Measurements from ENCODE around the gene PCSK1. TPM values are rescaled to one million over a fixed set of nuclear protein-coding genes. Genes with fewer than 3 reads are reported as not detected.
A peak's percentile ranks its signal among the peaks of the same experiment; 100 is the strongest.

PCSK1 gene
- total and polyA plus RNA-seq, 9 donors = 0.04 to 0.58 (median 0.08) TPM; not detected in 3

DNA sequence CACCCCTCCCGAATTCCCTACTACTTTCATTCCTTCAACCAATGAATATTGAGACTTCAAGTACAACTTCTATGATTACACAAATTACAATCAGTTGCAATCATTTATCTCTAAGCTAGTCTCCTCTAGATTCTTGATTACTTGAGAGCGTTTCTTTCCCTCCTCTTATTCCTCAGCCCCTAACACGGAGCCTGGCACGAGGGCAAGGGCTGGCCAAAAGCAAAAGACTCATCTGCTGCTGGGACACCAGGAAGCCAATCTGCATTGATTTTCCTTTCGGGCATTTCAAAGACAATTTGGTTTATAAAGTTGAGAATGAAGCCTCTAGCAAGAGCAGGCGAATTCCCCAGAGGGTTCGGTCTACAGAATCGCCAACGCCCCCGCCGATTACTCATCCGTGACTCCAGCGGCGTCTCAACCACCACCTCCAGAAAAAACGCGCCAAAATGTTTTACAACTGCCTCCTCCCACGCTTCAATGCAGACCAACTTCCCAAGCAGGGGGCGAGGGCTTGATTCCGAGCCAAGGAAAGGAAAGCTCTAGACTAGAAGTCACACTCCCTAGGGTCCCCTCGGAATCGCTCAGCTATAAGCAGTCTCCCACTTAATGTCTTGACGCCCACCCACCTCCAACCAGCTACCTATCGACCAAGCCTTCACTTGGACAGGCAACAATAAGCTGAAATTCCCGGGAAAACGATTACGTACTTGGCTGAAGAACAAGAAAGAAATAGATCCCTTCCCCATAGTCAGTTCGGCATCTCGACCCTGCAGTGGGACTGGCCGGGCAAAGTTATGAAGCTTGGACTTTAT lies 1.5 kb downstream of the PCSK1 start:
- Histone ChIP-seq H3K4me3 (ENCODE audit: low read length) (no peak overlapping the region), H3K27me3 (ENCODE audit: control insufficient read depth, insufficient read depth, low read length) (peaks cover 29% of the 10 kb centered on the region), H3K9me3 (replicated peaks; ENCODE audit: control insufficient read depth, low read depth, low read length) (no peaks in the 10 kb centered on the region), H3K4me1 (ENCODE audit: control insufficient read depth, insufficient read depth, low read length) (peaks cover 3% of the 10 kb centered on the region), H3K27ac (ENCODE audit: low read length) (no peak overlapping the region), H3K36me3 (ENCODE audit: control insufficient read depth, insufficient read depth, low read length) (no peaks in the 10 kb centered on the region)
- WGBS (ENCODE audit: insufficient coverage) = under 1% methylated on average over 17 of the region's 29 CpGs
- peak; percentile 5 for DNase-seq

- whole genome bisulfite sequencing (ENCODE audit: insufficient coverage) = no CpG with 5 or more reads among the region's 5 CpGs
Measured at GRCh38 chr5:96427824-96428223, 5.2 kb downstream of the PCSK1 start.

GRCh38 chr5:96426831-96427230 lies 6.2 kb downstream of the PCSK1 start:
- H3K36me3 ChIP-seq (ENCODE audit: control insufficient read depth, insufficient read depth, low read length) = no peaks in the 10 kb centered on the region
- H3K9me3 ChIP-seq (replicated peaks; ENCODE audit: control insufficient read depth, low read depth, low read length) = no peaks in the 10 kb centered on the region
- no peak overlapping the region for H3K27ac ChIP-seq (ENCODE audit: low read length)
- peaks cover 8% of the 10 kb centered on the region for H3K27me3 ChIP-seq (ENCODE audit: control insufficient read depth, insufficient read depth, low read length)
- no peak for DNase-seq
- H3K4me3 ChIP-seq (ENCODE audit: low read length) = no peak overlapping the region
- no peaks in the 10 kb centered on the region for H3K4me1 ChIP-seq (ENCODE audit: control insufficient read depth, insufficient read depth, low read length)

More at GRCh38 chr5:96427824-96428223, 5.2 kb downstream of the PCSK1 start:
- DNase-seq = peak; percentile 3
- H3K36me3 ChIP-seq (ENCODE audit: control insufficient read depth, insufficient read depth, low read length) = no peaks in the 10 kb centered on the region
- no peaks in the 10 kb centered on the region for H3K9me3 ChIP-seq (replicated peaks; ENCODE audit: control insufficient read depth, low read depth, low read length)
- no peak overlapping the region for H3K27ac ChIP-seq (ENCODE audit: low read length)
- H3K27me3 ChIP-seq (ENCODE audit: control insufficient read depth, insufficient read depth, low read length) = peaks cover 18% of the 10 kb centered on the region
- H3K4me3 ChIP-seq (ENCODE audit: low read length) = no peak overlapping the region
- H3K4me1 ChIP-seq (ENCODE audit: control insufficient read depth, insufficient read depth, low read length) = peaks cover 3% of the 10 kb centered on the region

DNA sequence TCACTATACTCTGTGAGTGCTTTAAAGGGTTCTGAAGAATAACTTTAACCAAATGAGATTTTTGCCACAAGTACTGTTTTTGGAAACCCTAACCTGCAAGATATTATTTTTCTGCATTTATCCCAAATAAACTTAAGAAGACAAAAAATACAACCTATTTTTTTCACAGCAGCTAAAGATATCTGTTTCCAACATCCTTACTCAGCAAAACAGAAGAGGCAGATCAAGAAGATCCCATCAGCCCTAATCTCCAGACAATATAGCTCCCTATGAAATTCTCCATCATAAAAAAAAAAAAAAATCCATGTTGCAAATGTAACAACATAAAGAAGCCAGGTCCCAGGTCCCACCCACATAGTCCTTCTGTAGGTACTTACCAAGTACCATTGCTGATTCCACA lies 7.6 kb downstream of the PCSK1 start:
- no peak overlapping the region for H3K4me3 ChIP-seq (ENCODE audit: low read length)
- no peak for DNase-seq

DNA sequence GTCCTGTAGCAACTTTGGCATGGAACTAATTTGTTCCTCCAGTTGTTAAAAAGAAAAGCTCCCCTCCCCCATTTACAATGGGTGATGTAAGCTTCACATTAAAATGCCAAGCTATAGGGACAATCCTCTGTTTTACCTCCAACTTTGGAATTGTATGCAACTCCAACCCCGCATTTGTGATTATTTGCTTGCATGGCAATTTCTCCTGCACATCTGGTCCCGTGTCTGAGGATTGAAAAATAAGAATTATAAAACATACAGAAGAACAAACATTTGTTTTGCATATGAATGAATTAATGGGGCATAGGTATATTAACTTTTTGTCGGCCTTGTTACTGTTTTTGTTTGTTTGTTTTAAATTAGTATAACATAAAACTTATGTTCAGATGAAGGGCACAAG lies 17.2 kb downstream of the PCSK1 start:
- no CpG with 5 or more reads among the region's 3 CpGs for WGBS (ENCODE audit: insufficient coverage)
- DNase-seq = no peak
- H3K27me3 ChIP-seq (ENCODE audit: control insufficient read depth, insufficient read depth, low read length) = no peaks in the 10 kb centered on the region
- no peak overlapping the region for H3K27ac ChIP-seq (ENCODE audit: low read length)
- no peaks in the 10 kb centered on the region for H3K4me1 ChIP-seq (ENCODE audit: control insufficient read depth, insufficient read depth, low read length)
- H3K4me3 ChIP-seq (ENCODE audit: low read length) = no peak overlapping the region
- H3K36me3 ChIP-seq (ENCODE audit: control insufficient read depth, insufficient read depth, low read length) = no peaks in the 10 kb centered on the region
- H3K9me3 ChIP-seq (replicated peaks; ENCODE audit: control insufficient read depth, low read depth, low read length) = no peaks in the 10 kb centered on the region

More for the DNA sequence above, 7.6 kb downstream of the PCSK1 start:
- no peaks in the 10 kb centered on the region for H3K9me3 ChIP-seq (replicated peaks; ENCODE audit: control insufficient read depth, low read depth, low read length)
- H3K4me1 ChIP-seq (ENCODE audit: control insufficient read depth, insufficient read depth, low read length) = no peaks in the 10 kb centered on the region
- H3K27me3 ChIP-seq (ENCODE audit: control insufficient read depth, insufficient read depth, low read length) = no peaks in the 10 kb centered on the region
- H3K36me3 ChIP-seq (ENCODE audit: control insufficient read depth, insufficient read depth, low read length) = no peaks in the 10 kb centered on the region
- H3K27ac ChIP-seq (ENCODE audit: low read length) = no peak overlapping the region

- H3K9me3 ChIP-seq (replicated peaks; ENCODE audit: control insufficient read depth, low read depth, low read length) = no peaks in the 10 kb centered on the region
- DNase-seq = no peak
- 80% methylated on average over 2 of the region's 3 CpGs for WGBS (ENCODE audit: insufficient coverage)
- no peaks in the 10 kb centered on the region for H3K27me3 ChIP-seq (ENCODE audit: control insufficient read depth, insufficient read depth, low read length)
- H3K27ac ChIP-seq (ENCODE audit: low read length) = no peak overlapping the region
- H3K36me3 ChIP-seq (ENCODE audit: control insufficient read depth, insufficient read depth, low read length) = no peaks in the 10 kb centered on the region
- H3K4me3 ChIP-seq (ENCODE audit: low read length) = no peak overlapping the region
- H3K4me1 ChIP-seq (ENCODE audit: control insufficient read depth, insufficient read depth, low read length) = no peaks in the 10 kb centered on the region
Measured at GRCh38 chr5:96412868-96413449, 20.1 kb downstream of the PCSK1 start.

- Histone ChIP-seq H3K4me3 (ENCODE audit: low read length) (no peak overlapping the region), H3K4me1 (ENCODE audit: control insufficient read depth, insufficient read depth, low read length) (no peaks in the 10 kb centered on the region), H3K27ac (ENCODE audit: low read length) (no peak overlapping the region), H3K27me3 (ENCODE audit: control insufficient read depth, insufficient read depth, low read length) (no peaks in the 10 kb centered on the region), H3K36me3 (ENCODE audit: control insufficient read depth, insufficient read depth, low read length) (no peaks in the 10 kb centered on the region), H3K9me3 (replicated peaks; ENCODE audit: control insufficient read depth, low read depth, low read length) (no peaks in the 10 kb centered on the region)
- no peak for DNase-seq
- WGBS (ENCODE audit: insufficient coverage) = 48% methylated on average over 7 of the region's 7 CpGs
Measured at GRCh38 chr5:96410013-96410412, 23.0 kb downstream of the PCSK1 start.

GRCh38 chr5:96408841-96409538 lies 24.1 kb downstream of the PCSK1 start:
- Histone ChIP-seq H3K9me3 (replicated peaks; ENCODE audit: control insufficient read depth, low read depth, low read length) (no peaks in the 10 kb centered on the region), H3K4me3 (ENCODE audit: low read length) (no peak overlapping the region), H3K4me1 (ENCODE audit: control insufficient read depth, insufficient read depth, low read length) (no peaks in the 10 kb centered on the region), H3K27me3 (ENCODE audit: control insufficient read depth, insufficient read depth, low read length) (no peaks in the 10 kb centered on the region), H3K36me3 (ENCODE audit: control insufficient read depth, insufficient read depth, low read length) (no peaks in the 10 kb centered on the region), H3K27ac (ENCODE audit: low read length) (no peak overlapping the region)
- no CpG with 5 or more reads among the region's 13 CpGs for WGBS (ENCODE audit: insufficient coverage)
- no peak for DNase-seq

- 60% methylated on average over 10 of the region's 13 CpGs for WGBS (ENCODE audit: insufficient coverage)
- Histone ChIP-seq H3K4me1 (ENCODE audit: control insufficient read depth, insufficient read depth, low read length) (no peaks in the 10 kb centered on the region), H3K36me3 (ENCODE audit: control insufficient read depth, insufficient read depth, low read length) (no peaks in the 10 kb centered on the region), H3K27ac (ENCODE audit: low read length) (no peak overlapping the region), H3K27me3 (ENCODE audit: control insufficient read depth, insufficient read depth, low read length) (no peaks in the 10 kb centered on the region), H3K4me3 (ENCODE audit: low read length) (no peak overlapping the region), H3K9me3 (replicated peaks; ENCODE audit: control insufficient read depth, low read depth, low read length) (no peaks in the 10 kb centered on the region)
- no peak for DNase-seq
Measured at GRCh38 chr5:96408210-96408777, 24.8 kb downstream of the PCSK1 start.

DNA sequence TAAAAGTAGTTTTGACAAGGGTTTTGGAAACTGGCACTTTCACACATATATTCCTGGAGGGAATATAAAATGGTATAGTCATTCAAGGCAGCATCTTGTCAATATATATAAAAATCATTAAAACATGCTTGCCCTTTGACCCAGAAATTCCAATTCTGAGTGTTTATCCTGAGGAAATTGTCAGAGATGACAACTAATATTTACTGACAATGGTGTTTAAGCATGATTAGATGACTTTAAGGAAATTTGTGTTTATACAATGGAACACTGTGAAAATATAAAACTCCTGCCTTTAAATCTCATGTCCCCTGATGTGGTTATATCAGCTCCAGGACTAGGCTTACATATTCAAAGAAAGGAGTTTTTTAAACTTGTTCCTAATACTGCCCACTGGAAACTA lies 25.6 kb downstream of the PCSK1 start:
- H3K9me3 ChIP-seq (replicated peaks; ENCODE audit: control insufficient read depth, low read depth, low read length) = no peaks in the 10 kb centered on the region
- no peaks in the 10 kb centered on the region for H3K4me1 ChIP-seq (ENCODE audit: control insufficient read depth, insufficient read depth, low read length)
- no peak overlapping the region for H3K27ac ChIP-seq (ENCODE audit: low read length)
- no peak for DNase-seq
- H3K27me3 ChIP-seq (ENCODE audit: control insufficient read depth, insufficient read depth, low read length) = no peaks in the 10 kb centered on the region
- no peak overlapping the region for H3K4me3 ChIP-seq (ENCODE audit: low read length)
- H3K36me3 ChIP-seq (ENCODE audit: control insufficient read depth, insufficient read depth, low read length) = no peaks in the 10 kb centered on the region

Measured in muscle of leg (tissue), 11 donors.